Glutamatergic neuron (in vitro differentiated cells): ENCODE data around the gene PLPP2. TPM values are rescaled to one million over a fixed set of nuclear protein-coding genes. Genes with fewer than 3 reads are reported as not detected.
A peak's percentile ranks its signal among the peaks of the same experiment; 100 is the strongest.

Source experiments
- DNase-seq: peaks from one replicate; pipeline ENCODE4 v3.0.0; 2022
- H3K27ac Mint-ChIP-seq: one replicate; pipeline ENCODE4 v1.8.0; 2020; ENCODE audit warnings: mild to moderate bottlenecking, mixed read lengths, inconsistent platforms; ENCODE audit not compliant: unreplicated experiment
- H3K27me3 Mint-ChIP-seq: one replicate; pipeline ENCODE4 v1.8.0; 2020; ENCODE audit warnings: mild to moderate bottlenecking, moderate library complexity, mixed read lengths, inconsistent platforms; ENCODE audit not compliant: unreplicated experiment
- H3K36me3 Mint-ChIP-seq: one replicate; pipeline ENCODE4 v1.8.0; 2020; ENCODE audit warnings: mild to moderate bottlenecking, mixed read lengths, inconsistent platforms; ENCODE audit not compliant: unreplicated experiment
- H3K4me1 Mint-ChIP-seq: one replicate; pipeline ENCODE4 v1.8.0; 2020; ENCODE audit warnings: mild to moderate bottlenecking, low read depth, mixed read lengths, inconsistent platforms; ENCODE audit not compliant: unreplicated experiment
- H3K4me3 Mint-ChIP-seq: one replicate; pipeline ENCODE4 v1.8.0; 2020; ENCODE audit warnings: mild to moderate bottlenecking, mixed read lengths, inconsistent platforms; ENCODE audit not compliant: unreplicated experiment
- H3K9me3 Mint-ChIP-seq: one replicate; pipeline ENCODE4 v1.8.0; 2020; ENCODE audit warnings: mild to moderate bottlenecking, moderate library complexity, mixed read lengths, inconsistent platforms; ENCODE audit not compliant: unreplicated experiment
- CTCF ChIP-seq: fragments of 200-600 bp; sonication (generic); IDR thresholded peaks from one replicate; pipeline ENCODE4 v1.5.0; 2021; ENCODE audit not compliant: partially characterized antibody, unreplicated experiment
- long read RNA-seq: library from polyadenylated mRNA; unstranded; transcript quantifications from one replicate; pipeline ENCODE4 v2.0.0, GENCODE V29; 2020; ENCODE audit not compliant: unreplicated experiment
- total RNA-seq: library from RNA; stranded (reverse); fragmentation: NEBNext Ultra II Directional; extraction: Animal tissue kit (Norgen Biotek cat#: 25700); gene quantifications from one replicate; pipeline ENCODE4 v1.2.1, GENCODE V29; 2021; ENCODE audit not compliant: unreplicated experiment

Gene PLPP2
- 0.64 TPM for total RNA-seq
- long read RNA-seq, result 0 reads

GRCh38 chr19:291006-291521 lies at the start of gene PLPP2:
Gene PLPP2 (minus strand): TSS chr19:291403. CDS start chr19:291336, 67 bp downstream.
- H3K4me3 Mint-ChIP-seq, result no peak within 1 kb of the TSS
- peaks cover 2% of the 10 kb centered on the region for H3K9me3 Mint-ChIP-seq
- no peaks in the 10 kb centered on the region for H3K36me3 Mint-ChIP-seq
- H3K27me3 Mint-ChIP-seq, result peaks cover 18% of the 10 kb centered on the region
- no peak for TF ChIP-seq CTCF
- no peaks in the 10 kb centered on the region for H3K4me1 Mint-ChIP-seq
- DNase-seq, result no peak
- H3K27ac Mint-ChIP-seq, result no peak within 1 kb of the TSS

- Mint-ChIP-seq H3K9me3 (peaks cover 16% of the 10 kb centered on the region), H3K27me3 (peaks cover 15% of the 10 kb centered on the region), H3K27ac (no peak overlapping the region), H3K36me3 (peaks cover 4% of the 10 kb centered on the region), H3K4me1 (peaks cover 26% of the 10 kb centered on the region), H3K4me3 (peak overlapping the region; percentile 61)
- TF ChIP-seq CTCF, result no peak
- DNase-seq, result no peak
Observed at GRCh38 chr19:340620-341385, 49.6 kb upstream of the PLPP2 start.

- no peak for DNase-seq
- no peak overlapping the region for H3K27ac Mint-ChIP-seq
Observed at GRCh38 chr19:339262-339887, 48.2 kb upstream of the PLPP2 start.

GRCh38 chr19:338421-338820 lies 47.2 kb upstream of the PLPP2 start:
- no peak overlapping the region for H3K27ac Mint-ChIP-seq
- peaks cover 7% of the 10 kb centered on the region for H3K9me3 Mint-ChIP-seq
- DNase-seq, result no peak
- peaks cover 16% of the 10 kb centered on the region for H3K4me1 Mint-ChIP-seq
- no peak overlapping the region for H3K4me3 Mint-ChIP-seq
- no peak for TF ChIP-seq CTCF
- H3K36me3 Mint-ChIP-seq, result peaks cover 4% of the 10 kb centered on the region
- peaks cover 3% of the 10 kb centered on the region for H3K27me3 Mint-ChIP-seq

More at GRCh38 chr19:339262-339887, 48.2 kb upstream of the PLPP2 start:
- Mint-ChIP-seq H3K9me3 (peaks cover 7% of the 10 kb centered on the region), H3K36me3 (peaks cover 4% of the 10 kb centered on the region), H3K4me1 (peaks cover 21% of the 10 kb centered on the region), H3K4me3 (no peak overlapping the region), H3K27me3 (peaks cover 7% of the 10 kb centered on the region)
- no peak for TF ChIP-seq CTCF
